A673 (cell line): Measurements from ENCODE around the gene TNMD.

ENCODE experiments used
- CTCF ChIP-seq: fragments of 300-800, 200-600 bp; sonication (generic); conservative IDR thresholded peaks from 2 replicates; pipeline ENCODE4 v1.5.1; 2017; ENCODE audit warnings: low read depth, mild to moderate bottlenecking, antibody characterized with exemption, low read length, moderate library complexity, mixed read lengths
- EZH2 ChIP-seq: fragments of 200-600 bp; sonication (generic); IDR thresholded peaks from 2 replicates; pipeline ENCODE4 v1.6.1; 2017; ENCODE audit warnings: borderline replicate concordance, low read depth, mild to moderate bottlenecking, mixed read lengths, antibody characterized with exemption, low read length; ENCODE audit not compliant: poor library complexity, severe bottlenecking

- TF ChIP-seq CTCF, result no peak
- TF ChIP-seq EZH2, result no peak
Observed at GRCh38 chrX:100587861-100588260, 3.1 kb downstream of the TNMD start.
